HG03575 (cell line): ENCODE measurements around the gene SCRT2.

Experiments used
- ATAC-seq: cut with Tn5 transposase; IDR thresholded peaks from one replicate; pipeline ENCODE4 v1.9.1; 2021; ENCODE audit not compliant: unreplicated experiment, insufficient number of reproducible peaks, low FRiP score; ENCODE audit errors: extremely low read depth

Gene SCRT2

DNA sequence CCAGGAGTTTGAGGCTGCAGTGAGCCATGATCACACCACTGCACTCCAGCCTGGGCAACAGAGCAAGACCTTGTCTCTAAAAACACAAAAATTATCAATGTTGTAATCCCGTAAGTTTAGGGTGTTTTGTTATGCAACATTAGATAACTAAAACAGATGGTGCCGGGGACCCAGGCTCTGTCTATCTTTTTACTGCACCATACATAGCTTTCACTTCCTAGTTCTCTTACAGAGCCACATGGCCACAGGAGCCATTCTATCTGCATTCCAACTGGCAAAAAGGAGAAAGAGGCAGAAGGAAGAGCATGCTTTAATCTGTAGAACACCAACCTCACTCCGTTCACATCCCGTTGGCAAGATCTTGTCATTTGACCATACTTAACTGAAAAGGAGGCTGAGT is 60.1 kb downstream of the SCRT2 start:
- ATAC-seq, result no peak

GRCh38 chr20:611843-612185 is 63.8 kb downstream of the SCRT2 start:
- ATAC-seq, result no peak
